Mesothelial cell of epicardium (in vitro differentiated cells): ENCODE data around the gene LTB4R. TPM values are rescaled to one million over a fixed set of nuclear protein-coding genes. Genes with fewer than 3 reads are reported as not detected.
A peak's percentile ranks its signal among the peaks of the same experiment; 100 is the strongest.

ENCODE experiments used
- DNase-seq, 2 experiments: peaks; one replicate each; pipeline ENCODE4 v3.0.0; 2021; ENCODE audit warnings: low spot score in 2 of 2; ENCODE audit not compliant: unreplicated experiment in 2 of 2
- H3K27ac Mint-ChIP-seq: 2 replicates; pipeline ENCODE4 v1.8.0; 2021; ENCODE audit warnings: mixed read lengths
- H3K27me3 Mint-ChIP-seq: 2 replicates; pipeline ENCODE4 v1.8.0; 2021; ENCODE audit warnings: low read depth, mixed read lengths
- H3K36me3 Mint-ChIP-seq: 2 replicates; pipeline ENCODE4 v1.8.0; 2021; ENCODE audit warnings: mixed read lengths
- H3K4me1 Mint-ChIP-seq: 2 replicates; pipeline ENCODE4 v1.8.0; 2021; ENCODE audit warnings: mixed read lengths
- H3K4me3 Mint-ChIP-seq: 2 replicates; pipeline ENCODE4 v1.8.0; 2021; ENCODE audit warnings: mild to moderate bottlenecking, moderate library complexity, mixed read lengths
- H3K9me3 Mint-ChIP-seq: 2 replicates; pipeline ENCODE4 v1.8.0; 2021; ENCODE audit warnings: mixed read lengths
- CTCF ChIP-seq: fragments of 200-600 bp; sonication (generic); IDR thresholded peaks from one replicate; pipeline ENCODE4 v1.5.0; 2021; ENCODE audit warnings: antibody characterized with exemption; ENCODE audit not compliant: unreplicated experiment
- total RNA-seq: library from RNA; stranded (reverse); gene quantifications from 3 replicates; pipeline ENCODE4 v1.2.1, GENCODE V29; 2021

The LTB4R gene
- total RNA-seq, 1 donor from 2014 or later = 11.8 TPM

- no peak overlapping the region for H3K4me3 Mint-ChIP-seq
- H3K27ac Mint-ChIP-seq = no peak overlapping the region
- no peaks in the 10 kb centered on the region for H3K9me3 Mint-ChIP-seq
Observed at GRCh38 chr14:24292118-24292807, 19.0 kb upstream of the LTB4R start.

DNA sequence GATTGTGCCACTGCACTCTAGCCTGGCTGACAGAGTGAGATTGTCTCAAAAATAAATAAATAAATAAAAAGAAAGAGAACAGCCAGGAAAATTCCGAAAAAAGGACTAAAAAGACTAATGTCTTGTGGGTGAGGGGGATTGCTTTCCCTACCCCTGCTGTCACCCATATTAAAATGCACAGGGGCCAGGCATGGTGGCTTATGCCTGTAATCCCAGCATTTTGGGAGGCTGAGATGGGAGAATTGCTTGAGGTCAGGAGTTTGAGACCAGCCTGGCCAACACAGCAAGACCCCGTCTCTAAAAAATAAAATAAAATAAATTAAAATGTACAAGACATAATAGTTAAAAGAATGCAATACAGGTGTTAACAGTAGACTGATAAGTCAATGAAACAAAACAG, 17.8 kb upstream of the LTB4R start:
- no peak for TF ChIP-seq CTCF
- no peak overlapping the region for H3K4me3 Mint-ChIP-seq
- H3K4me1 Mint-ChIP-seq = peaks cover 12% of the 10 kb centered on the region
- H3K9me3 Mint-ChIP-seq = no peaks in the 10 kb centered on the region
- DNase-seq = no peak
- no peaks in the 10 kb centered on the region for H3K27me3 Mint-ChIP-seq
- peaks cover 9% of the 10 kb centered on the region for H3K36me3 Mint-ChIP-seq
- H3K27ac Mint-ChIP-seq = no peak overlapping the region

More at GRCh38 chr14:24292118-24292807, 19.0 kb upstream of the LTB4R start:
- no peaks in the 10 kb centered on the region for H3K27me3 Mint-ChIP-seq
- peaks cover 6% of the 10 kb centered on the region for H3K4me1 Mint-ChIP-seq
- H3K36me3 Mint-ChIP-seq = peaks cover 9% of the 10 kb centered on the region
- TF ChIP-seq CTCF = no peak
- DNase-seq = no peak

DNA sequence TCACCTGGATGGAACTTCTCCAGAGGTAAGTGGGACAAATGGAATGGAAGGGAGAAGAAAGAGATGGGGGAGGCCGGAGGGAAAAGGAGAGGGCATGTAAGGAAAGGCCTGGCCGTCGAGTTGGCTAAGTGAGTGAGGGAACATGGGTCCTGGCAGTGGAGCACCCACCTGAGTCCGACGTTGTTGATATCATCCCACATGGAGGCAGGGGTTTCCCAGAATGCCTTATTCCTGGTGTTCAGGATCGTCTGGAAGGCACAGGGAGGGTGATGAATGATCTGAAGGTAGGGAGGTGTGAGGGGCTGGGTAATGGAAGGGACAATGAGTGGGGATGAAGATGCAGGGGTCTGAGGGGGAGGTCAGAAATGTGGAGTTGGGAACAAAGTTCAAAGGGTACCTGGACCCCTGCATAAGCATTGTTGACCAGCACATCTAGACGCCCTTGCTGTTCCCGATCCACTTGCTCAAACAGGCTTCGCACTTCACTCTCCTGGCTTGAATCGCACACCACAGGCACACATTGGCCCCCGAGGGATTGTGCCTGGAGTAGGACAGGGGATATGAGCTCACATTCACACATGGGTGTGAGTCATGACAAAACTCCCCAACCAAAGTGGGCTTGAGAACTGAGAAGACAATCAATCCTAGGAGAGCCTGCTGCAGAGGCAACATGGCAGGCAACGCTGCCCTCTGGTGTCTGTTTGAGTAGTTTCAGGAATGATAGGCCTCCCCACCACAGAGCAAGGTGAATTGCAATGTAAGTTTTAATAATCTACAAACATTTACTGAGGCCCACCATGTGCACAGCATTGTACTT, 14.8 kb upstream of the LTB4R start:
- Mint-ChIP-seq H3K36me3 (peaks cover 3% of the 10 kb centered on the region), H3K4me3 (no peak overlapping the region), H3K27me3 (no peaks in the 10 kb centered on the region), H3K27ac (peak overlapping the region; percentile 76), H3K4me1 (peaks cover 35% of the 10 kb centered on the region), H3K9me3 (no peaks in the 10 kb centered on the region)
- TF ChIP-seq CTCF = peak; percentile 56
- DNase-seq = peak in 1 of 2 experiments; percentile 61

DNA sequence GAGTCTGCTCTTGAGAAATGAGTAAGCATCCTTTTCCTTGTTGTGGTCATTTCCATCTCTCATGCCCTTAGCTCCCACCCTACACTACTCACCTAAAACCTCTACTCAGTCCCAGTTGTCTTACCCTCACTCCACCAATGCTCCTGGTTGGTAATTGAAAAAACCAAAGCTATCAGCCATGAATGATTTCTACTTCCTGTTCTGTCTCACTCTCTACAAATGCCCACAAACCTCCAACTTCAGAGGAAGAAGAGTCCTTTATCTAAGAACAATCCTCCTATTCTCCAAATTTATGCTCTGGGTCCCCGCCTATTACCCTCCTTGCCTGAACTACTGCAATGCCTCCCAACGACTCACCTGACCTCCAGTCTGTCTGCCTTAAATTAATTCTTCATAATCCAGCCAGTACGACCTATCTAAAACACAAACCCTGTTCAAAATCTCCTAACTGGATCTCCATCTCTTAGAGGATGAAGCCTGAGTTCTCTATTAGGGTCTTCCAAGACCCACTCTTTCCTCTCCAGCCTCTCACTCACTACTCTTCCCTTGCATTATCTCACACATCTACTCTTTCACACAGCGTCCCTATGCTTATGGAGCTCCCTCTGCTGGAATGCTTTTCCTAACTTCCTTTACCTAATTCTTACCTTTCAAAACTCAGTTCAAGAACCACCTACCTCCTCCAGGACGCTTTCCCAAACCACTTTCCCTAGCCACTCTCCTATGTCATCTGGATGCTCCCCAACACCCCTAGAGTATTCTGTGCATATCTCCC, 13.9 kb upstream of the LTB4R start:
- Mint-ChIP-seq H3K4me3 (peak overlapping the region; percentile 30), H3K9me3 (no peaks in the 10 kb centered on the region), H3K36me3 (peaks cover 2% of the 10 kb centered on the region), H3K27ac (peak overlapping the region; percentile 32), H3K27me3 (no peaks in the 10 kb centered on the region), H3K4me1 (peaks cover 36% of the 10 kb centered on the region)
- no peak for TF ChIP-seq CTCF
- DNase-seq = no peak

DNA sequence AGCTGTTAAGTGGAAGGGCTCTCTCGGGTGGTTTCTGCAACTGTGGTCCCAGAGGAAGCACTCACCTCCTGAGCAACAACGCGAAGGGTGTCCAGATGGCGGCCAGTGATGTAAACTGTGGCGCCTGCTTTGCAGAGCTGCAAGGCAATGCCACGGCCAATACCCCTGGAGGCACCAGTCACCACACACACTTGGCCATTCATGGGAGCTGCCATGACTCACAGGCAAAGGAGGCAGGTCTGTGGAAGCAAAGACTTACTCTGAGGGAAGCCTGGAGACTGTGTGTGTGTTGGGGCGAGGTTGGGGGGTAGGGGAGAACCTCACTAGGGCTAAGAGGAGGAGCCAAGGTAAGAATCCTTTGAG, 12.4 kb upstream of the LTB4R start:
- H3K4me3 Mint-ChIP-seq = peak overlapping the region; percentile 97
- peak overlapping the region; percentile 97 for H3K27ac Mint-ChIP-seq
- H3K27me3 Mint-ChIP-seq = no peaks in the 10 kb centered on the region
- no peak for DNase-seq
- H3K4me1 Mint-ChIP-seq = peaks cover 36% of the 10 kb centered on the region
- peaks cover 7% of the 10 kb centered on the region for H3K36me3 Mint-ChIP-seq
- TF ChIP-seq CTCF = no peak
- no peaks in the 10 kb centered on the region for H3K9me3 Mint-ChIP-seq
